ENCODE measurements around the gene PDK2. TPM values are rescaled to one million over a fixed set of nuclear protein-coding genes. Genes with fewer than 3 reads are reported as not detected.

The PDK2 gene
- total and polyA plus RNA-seq, 9 of the 15 experiments (the other 6 are each of a cell fraction or from before 2014, with no cell fraction given): 0.03 to 2.5 (median 1.4) TPM

DNA sequence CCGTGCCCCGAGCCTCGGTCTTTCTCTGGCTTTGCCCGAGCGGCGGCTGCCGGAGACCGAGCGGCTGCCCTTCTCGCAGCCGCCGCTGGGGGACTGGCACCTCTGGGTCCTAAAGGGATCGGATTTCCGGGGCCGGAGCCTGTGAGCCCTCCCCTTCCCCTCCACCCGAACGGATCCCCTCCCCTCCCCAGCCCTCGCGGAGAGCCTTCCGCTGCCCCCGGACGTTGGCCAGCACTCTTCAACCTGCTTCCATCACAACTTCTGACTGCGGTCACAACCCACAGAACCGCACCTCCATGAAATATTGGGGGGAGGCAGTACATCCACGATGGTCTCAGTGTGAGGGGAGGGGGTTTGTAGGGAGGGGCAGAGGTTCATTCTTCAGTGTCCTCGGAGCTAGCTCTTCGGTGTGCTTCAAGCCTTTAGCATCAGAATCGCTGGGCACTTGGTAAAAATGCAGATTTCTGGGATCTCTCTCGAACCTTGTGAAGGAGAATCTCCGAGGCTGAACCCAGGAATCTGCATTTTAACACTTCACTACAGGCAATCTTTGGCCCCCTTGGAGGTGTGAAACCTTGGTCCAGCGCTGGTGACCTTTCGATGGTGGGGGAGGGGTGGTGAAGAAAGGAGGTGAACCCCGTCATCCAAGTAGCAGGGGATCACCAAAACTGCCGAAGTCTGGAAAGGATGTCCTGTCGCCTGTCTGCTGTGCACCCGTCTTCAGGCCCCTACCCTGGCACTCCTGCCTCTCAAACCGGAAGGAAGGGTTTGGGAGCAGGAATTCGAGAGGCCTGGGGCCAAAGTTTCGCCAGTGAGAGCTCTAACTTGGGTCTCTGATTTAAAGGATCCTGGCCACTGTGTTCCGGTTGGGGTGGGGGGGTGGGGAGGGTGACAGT is 56.1 kb downstream of the PDK2 start (continued):
- TF ChIP-seq SRF (CRISPR knock-in tag; IDR thresholded peaks at IDR 0.05) (no peak), HDGF (IDR thresholded peaks at IDR 0.05) (0 out of 2 replicates have a peak, but pooled peaks have one; percentile 22), SIN3B (IDR thresholded peaks at IDR 0.05; ENCODE audit: low read depth) (no peak), CBX1 (IDR thresholded peaks at IDR 0.05; ENCODE audit: low read depth) (peak; percentile 69; the same call in 1 of the 2 replicates), RBM34 (IDR thresholded peaks at IDR 0.05; ENCODE audit: borderline replicate concordance, insufficient read depth, low read length) (no peak), ASH1L (IDR thresholded peaks at IDR 0.05; ENCODE audit: borderline replicate concordance, low read depth, partially characterized antibody) (no peak), HOXB6 (CRISPR knock-in tag; IDR thresholded peaks at IDR 0.05; ENCODE audit: borderline replicate concordance) (no peak), PYGO2 (tag; IDR thresholded peaks at IDR 0.05) (no peak), IFI16 (CRISPR knock-in tag; IDR thresholded peaks at IDR 0.05) (no peak), POLR2A (conservative IDR thresholded peaks at IDR 0.05) (peak; percentile 58), ZNF282 (CRISPR knock-in tag; IDR thresholded peaks at IDR 0.05) (no peak), NR4A1 (CRISPR knock-in tag; IDR thresholded peaks at IDR 0.05) (no peak), NR4A1 (tag; IDR thresholded peaks at IDR 0.05) (no peak), HDAC6 (IDR thresholded peaks at IDR 0.05; ENCODE audit: low read depth, low read length) (no peak)
- TF ChIP-seq, protein P1, sequence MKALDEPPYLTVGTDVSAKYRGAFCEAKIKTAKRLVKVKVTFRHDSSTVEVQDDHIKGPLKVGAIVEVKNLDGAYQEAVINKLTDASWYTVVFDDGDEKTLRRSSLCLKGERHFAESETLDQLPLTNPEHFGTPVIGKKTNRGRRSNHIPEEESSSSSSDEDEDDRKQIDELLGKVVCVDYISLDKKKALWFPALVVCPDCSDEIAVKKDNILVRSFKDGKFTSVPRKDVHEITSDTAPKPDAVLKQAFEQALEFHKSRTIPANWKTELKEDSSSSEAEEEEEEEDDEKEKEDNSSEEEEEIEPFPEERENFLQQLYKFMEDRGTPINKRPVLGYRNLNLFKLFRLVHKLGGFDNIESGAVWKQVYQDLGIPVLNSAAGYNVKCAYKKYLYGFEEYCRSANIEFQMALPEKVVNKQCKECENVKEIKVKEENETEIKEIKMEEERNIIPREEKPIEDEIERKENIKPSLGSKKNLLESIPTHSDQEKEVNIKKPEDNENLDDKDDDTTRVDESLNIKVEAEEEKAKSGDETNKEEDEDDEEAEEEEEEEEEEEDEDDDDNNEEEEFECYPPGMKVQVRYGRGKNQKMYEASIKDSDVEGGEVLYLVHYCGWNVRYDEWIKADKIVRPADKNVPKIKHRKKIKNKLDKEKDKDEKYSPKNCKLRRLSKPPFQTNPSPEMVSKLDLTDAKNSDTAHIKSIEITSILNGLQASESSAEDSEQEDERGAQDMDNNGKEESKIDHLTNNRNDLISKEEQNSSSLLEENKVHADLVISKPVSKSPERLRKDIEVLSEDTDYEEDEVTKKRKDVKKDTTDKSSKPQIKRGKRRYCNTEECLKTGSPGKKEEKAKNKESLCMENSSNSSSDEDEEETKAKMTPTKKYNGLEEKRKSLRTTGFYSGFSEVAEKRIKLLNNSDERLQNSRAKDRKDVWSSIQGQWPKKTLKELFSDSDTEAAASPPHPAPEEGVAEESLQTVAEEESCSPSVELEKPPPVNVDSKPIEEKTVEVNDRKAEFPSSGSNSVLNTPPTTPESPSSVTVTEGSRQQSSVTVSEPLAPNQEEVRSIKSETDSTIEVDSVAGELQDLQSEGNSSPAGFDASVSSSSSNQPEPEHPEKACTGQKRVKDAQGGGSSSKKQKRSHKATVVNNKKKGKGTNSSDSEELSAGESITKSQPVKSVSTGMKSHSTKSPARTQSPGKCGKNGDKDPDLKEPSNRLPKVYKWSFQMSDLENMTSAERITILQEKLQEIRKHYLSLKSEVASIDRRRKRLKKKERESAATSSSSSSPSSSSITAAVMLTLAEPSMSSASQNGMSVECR (CRISPR knock-in tag; IDR thresholded peaks at IDR 0.05): no peak
- TF ChIP-seq, protein P2, sequence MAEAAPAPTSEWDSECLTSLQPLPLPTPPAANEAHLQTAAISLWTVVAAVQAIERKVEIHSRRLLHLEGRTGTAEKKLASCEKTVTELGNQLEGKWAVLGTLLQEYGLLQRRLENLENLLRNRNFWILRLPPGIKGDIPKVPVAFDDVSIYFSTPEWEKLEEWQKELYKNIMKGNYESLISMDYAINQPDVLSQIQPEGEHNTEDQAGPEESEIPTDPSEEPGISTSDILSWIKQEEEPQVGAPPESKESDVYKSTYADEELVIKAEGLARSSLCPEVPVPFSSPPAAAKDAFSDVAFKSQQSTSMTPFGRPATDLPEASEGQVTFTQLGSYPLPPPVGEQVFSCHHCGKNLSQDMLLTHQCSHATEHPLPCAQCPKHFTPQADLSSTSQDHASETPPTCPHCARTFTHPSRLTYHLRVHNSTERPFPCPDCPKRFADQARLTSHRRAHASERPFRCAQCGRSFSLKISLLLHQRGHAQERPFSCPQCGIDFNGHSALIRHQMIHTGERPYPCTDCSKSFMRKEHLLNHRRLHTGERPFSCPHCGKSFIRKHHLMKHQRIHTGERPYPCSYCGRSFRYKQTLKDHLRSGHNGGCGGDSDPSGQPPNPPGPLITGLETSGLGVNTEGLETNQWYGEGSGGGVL (CRISPR knock-in tag; IDR thresholded peaks at IDR 0.05): no peak
- TF ChIP-seq, protein P3, sequence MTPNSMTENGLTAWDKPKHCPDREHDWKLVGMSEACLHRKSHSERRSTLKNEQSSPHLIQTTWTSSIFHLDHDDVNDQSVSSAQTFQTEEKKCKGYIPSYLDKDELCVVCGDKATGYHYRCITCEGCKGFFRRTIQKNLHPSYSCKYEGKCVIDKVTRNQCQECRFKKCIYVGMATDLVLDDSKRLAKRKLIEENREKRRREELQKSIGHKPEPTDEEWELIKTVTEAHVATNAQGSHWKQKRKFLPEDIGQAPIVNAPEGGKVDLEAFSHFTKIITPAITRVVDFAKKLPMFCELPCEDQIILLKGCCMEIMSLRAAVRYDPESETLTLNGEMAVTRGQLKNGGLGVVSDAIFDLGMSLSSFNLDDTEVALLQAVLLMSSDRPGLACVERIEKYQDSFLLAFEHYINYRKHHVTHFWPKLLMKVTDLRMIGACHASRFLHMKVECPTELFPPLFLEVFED (CRISPR knock-in tag; conservative IDR thresholded peaks at IDR 0.05): 0 out of 2 replicates have a peak, but pooled peaks have one; percentile 31

Data from K562 (cell line).